ENCODE results near the gene SP9.

- TF ChIP-seq POLR2A (IDR thresholded peaks at IDR 0.05; ENCODE audit: low read length): no peak
- no peak for TF ChIP-seq TP53 (CRISPR knock-in tag; IDR thresholded peaks at IDR 0.05)
- no peak for TF ChIP-seq HMGXB4 (CRISPR knock-in tag; IDR thresholded peaks at IDR 0.05; ENCODE audit: borderline replicate concordance)
- no peak for TF ChIP-seq NFE2L2 (conservative IDR thresholded peaks at IDR 0.05; ENCODE audit: low read length)
- TF ChIP-seq, protein P1, sequence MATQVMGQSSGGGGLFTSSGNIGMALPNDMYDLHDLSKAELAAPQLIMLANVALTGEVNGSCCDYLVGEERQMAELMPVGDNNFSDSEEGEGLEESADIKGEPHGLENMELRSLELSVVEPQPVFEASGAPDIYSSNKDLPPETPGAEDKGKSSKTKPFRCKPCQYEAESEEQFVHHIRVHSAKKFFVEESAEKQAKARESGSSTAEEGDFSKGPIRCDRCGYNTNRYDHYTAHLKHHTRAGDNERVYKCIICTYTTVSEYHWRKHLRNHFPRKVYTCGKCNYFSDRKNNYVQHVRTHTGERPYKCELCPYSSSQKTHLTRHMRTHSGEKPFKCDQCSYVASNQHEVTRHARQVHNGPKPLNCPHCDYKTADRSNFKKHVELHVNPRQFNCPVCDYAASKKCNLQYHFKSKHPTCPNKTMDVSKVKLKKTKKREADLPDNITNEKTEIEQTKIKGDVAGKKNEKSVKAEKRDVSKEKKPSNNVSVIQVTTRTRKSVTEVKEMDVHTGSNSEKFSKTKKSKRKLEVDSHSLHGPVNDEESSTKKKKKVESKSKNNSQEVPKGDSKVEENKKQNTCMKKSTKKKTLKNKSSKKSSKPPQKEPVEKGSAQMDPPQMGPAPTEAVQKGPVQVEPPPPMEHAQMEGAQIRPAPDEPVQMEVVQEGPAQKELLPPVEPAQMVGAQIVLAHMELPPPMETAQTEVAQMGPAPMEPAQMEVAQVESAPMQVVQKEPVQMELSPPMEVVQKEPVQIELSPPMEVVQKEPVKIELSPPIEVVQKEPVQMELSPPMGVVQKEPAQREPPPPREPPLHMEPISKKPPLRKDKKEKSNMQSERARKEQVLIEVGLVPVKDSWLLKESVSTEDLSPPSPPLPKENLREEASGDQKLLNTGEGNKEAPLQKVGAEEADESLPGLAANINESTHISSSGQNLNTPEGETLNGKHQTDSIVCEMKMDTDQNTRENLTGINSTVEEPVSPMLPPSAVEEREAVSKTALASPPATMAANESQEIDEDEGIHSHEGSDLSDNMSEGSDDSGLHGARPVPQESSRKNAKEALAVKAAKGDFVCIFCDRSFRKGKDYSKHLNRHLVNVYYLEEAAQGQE (IDR thresholded peaks at IDR 0.05): no peak
- TF ChIP-seq EP300 (IDR thresholded peaks at IDR 0.05): no peak
- no peak for TF ChIP-seq CTCF (IDR thresholded peaks at IDR 0.05)
- no peak for TF ChIP-seq MAFK (IDR thresholded peaks at IDR 0.05; ENCODE audit: partially characterized antibody)
- TF ChIP-seq MAZ (IDR thresholded peaks at IDR 0.05; ENCODE audit: borderline replicate concordance, low read depth, low read length): no peak
- TF ChIP-seq CEBPB (IDR thresholded peaks at IDR 0.05): no peak
- TF ChIP-seq MAX (IDR thresholded peaks at IDR 0.05): no peak
- no peak for TF ChIP-seq RAD21 (conservative IDR thresholded peaks at IDR 0.05 in 1 of 2, IDR thresholded peaks at IDR 0.05 in 1 of 2)
- TF ChIP-seq CHD4 (IDR thresholded peaks at IDR 0.05; ENCODE audit: borderline replicate concordance): no peak
Observed at GRCh38 chr2:174333017-174333371, 1.8 kb upstream of the SP9 start.
